Caco-2 (cell line): Measurements from ENCODE around the gene DNAJB7. TPM values are rescaled to one million over a fixed set of nuclear protein-coding genes. Genes with fewer than 3 reads are reported as not detected.

Experiments
- BruUV-seq: library from RNA; stranded (reverse); fragments of 400-500 nt; replicated peaks from 2 replicates; lab custom pipeline; 2021; lab: Mats Ljungman, UMichigan
- CTCF ChIA-PET: fragments of 300-600 bp; sonication (Branson Sonifier 250); formaldehyde crosslinking; loops from one replicate; lab custom pipeline; 2022; ENCODE audit warnings: antibody characterized with exemption; lab: Charles Lee
- POLR2A ChIA-PET: fragments of 300-600 bp; sonication (Branson Sonifier 250); formaldehyde crosslinking; loops from one replicate; lab custom pipeline; 2022; ENCODE audit warnings: antibody characterized with exemption; lab: Charles Lee
- DNase-seq, 2 experiments: peaks; one replicate each; pipeline versions ENCODE4 v3.0.0 to v3.0.0-alpha.2; 2020 to 2022
- H3K27me3 ChIP-seq: replicated peaks from 2 replicates; pipeline ENCODE4 v1.6.0; 2011; ENCODE audit warnings: low read length; ENCODE audit not compliant: control insufficient read depth, insufficient read depth
- H3K36me3 ChIP-seq: 2 replicates; pipeline ENCODE4 v1.5.1; 2011; ENCODE audit warnings: low read length; ENCODE audit not compliant: control insufficient read depth, insufficient read depth
- H3K4me1 ChIP-seq: fragments of 250-450 bp; sonication (Bioruptor Pico); 2 replicates; pipeline ENCODE4 v1.5.1; 2020; ENCODE audit warnings: mild to moderate bottlenecking
- H3K4me3 ChIP-seq: 2 replicates; pipeline ENCODE4 v1.5.1; 2011; ENCODE audit warnings: low read depth, mild to moderate bottlenecking, control low read depth, low read length
- H3K9me3 ChIP-seq: fragments of 250-450 bp; sonication (Bioruptor Pico); 2 replicates; pipeline ENCODE4 v1.5.1; 2020; ENCODE audit warnings: mild to moderate bottlenecking, moderate library complexity
- H3K27ac Mint-ChIP-seq: one replicate; pipeline ENCODE4 v1.8.0; 2022; ENCODE audit warnings: mixed read lengths; ENCODE audit not compliant: unreplicated experiment
- H3K27me3 Mint-ChIP-seq: one replicate; pipeline ENCODE4 v1.8.0; 2022; ENCODE audit warnings: mixed read lengths; ENCODE audit not compliant: insufficient read depth, unreplicated experiment
- H3K36me3 Mint-ChIP-seq: one replicate; pipeline ENCODE4 v1.8.0; 2022; ENCODE audit warnings: mild to moderate bottlenecking, mixed read lengths; ENCODE audit not compliant: insufficient read depth, unreplicated experiment
- H3K4me1 Mint-ChIP-seq: one replicate; pipeline ENCODE4 v1.8.0; 2022; ENCODE audit warnings: low read depth, mixed read lengths; ENCODE audit not compliant: unreplicated experiment
- H3K4me3 Mint-ChIP-seq: one replicate; pipeline ENCODE4 v1.8.0; 2022; ENCODE audit warnings: mild to moderate bottlenecking, moderate library complexity, mixed read lengths; ENCODE audit not compliant: unreplicated experiment
- H3K9me3 Mint-ChIP-seq: one replicate; pipeline ENCODE4 v1.8.0; 2022; ENCODE audit warnings: mixed read lengths; ENCODE audit not compliant: unreplicated experiment
- CTCF ChIP-seq, 2 experiments: fragments of 200-600 bp in 1 of 2; IDR thresholded peaks; 1 replicate in 1 of 2; 2 replicates in 1 of 2; pipeline versions ENCODE4 v1.5.1 to v1.8.0; 2011 to 2022; ENCODE audit warnings: antibody characterized with exemption in 1 of 2, control low read depth in 1 of 2, inconsistent platforms in 1 of 2, low read depth in 1 of 2, low read length in 1 of 2, mild to moderate bottlenecking in 1 of 2, moderate library complexity in 1 of 2; ENCODE audit not compliant: insufficient read depth in 1 of 2, severe bottlenecking in 1 of 2, unreplicated experiment in 1 of 2
- intact Hi-C: fragments of 100-400 bp; cut with micrococcal nuclease; formaldehyde crosslinking; loops from one replicate; pipeline ENCODE4 v1.10.0; 2022; ENCODE audit not compliant: unreplicated experiment
- total RNA-seq: library from RNA; stranded (reverse); gene quantifications from 2 replicates; pipeline ENCODE4 v1.2.3, GENCODE V29; 2022

The DNAJB7 gene
- total RNA-seq, 1 experiment from 2014 or later: not detected

- H3K4me1 ChIP-seq: no peaks in the 10 kb centered on the region
- no peak overlapping the region for H3K4me3 Mint-ChIP-seq
- ChIA-PET CTCF (no interaction called here), POLR2A (no interaction called here)
- intact Hi-C loops: no loop called here
- TF ChIP-seq CTCF (IDR thresholded peaks at IDR 0.05; ENCODE audit: insufficient read depth in 1 of 2, low read depth in 1 of 2, low read length in 1 of 2, severe bottlenecking in 1 of 2, unreplicated experiment in 1 of 2): no peak
- peaks cover 90% of the 10 kb centered on the region for H3K36me3 Mint-ChIP-seq
- no peaks in the 10 kb centered on the region for H3K9me3 Mint-ChIP-seq
- DNase-seq: no peak
- H3K36me3 ChIP-seq: no peaks in the 10 kb centered on the region; the same call in 1 of the 2 replicates
- H3K4me3 ChIP-seq: no peak overlapping the region
- no peak overlapping the region for H3K27ac Mint-ChIP-seq
- no peaks in the 10 kb centered on the region for H3K27me3 Mint-ChIP-seq
- H3K4me1 Mint-ChIP-seq: peaks cover 6% of the 10 kb centered on the region
- H3K27me3 ChIP-seq: no peaks in the 10 kb centered on the region
- no peaks in the 10 kb centered on the region for H3K9me3 ChIP-seq
- no TSS peak for BruUV-seq
Measured at GRCh38 chr22:40844951-40845350, 17.0 kb downstream of the DNAJB7 start.

- H3K36me3 Mint-ChIP-seq: peaks cover 92% of the 10 kb centered on the region
Measured at GRCh38 chr22:40838486-40838885, 23.4 kb downstream of the DNAJB7 start.

GRCh38 chr22:40834619-40835018, 27.3 kb downstream of the DNAJB7 start:
- intact Hi-C loops: no loop called here
- BruUV-seq: no TSS peak
- H3K4me1 Mint-ChIP-seq: peaks cover 13% of the 10 kb centered on the region
- CTCF ChIA-PET: no interaction called here
- no peak for TF ChIP-seq CTCF (IDR thresholded peaks at IDR 0.05; ENCODE audit: insufficient read depth in 1 of 2, low read depth in 1 of 2, low read length in 1 of 2, severe bottlenecking in 1 of 2, unreplicated experiment in 1 of 2)
- no peak overlapping the region for H3K4me3 ChIP-seq
- no peaks in the 10 kb centered on the region for H3K9me3 Mint-ChIP-seq
- H3K4me1 ChIP-seq: 0 out of 2 replicates have a peak, but pooled peaks cover 3% of the 10 kb centered on the region
- H3K27ac Mint-ChIP-seq: no peak overlapping the region
- no peak for DNase-seq
- H3K27me3 ChIP-seq: no peaks in the 10 kb centered on the region
- no peaks in the 10 kb centered on the region for H3K9me3 ChIP-seq
- no peaks in the 10 kb centered on the region for H3K36me3 ChIP-seq
- POLR2A ChIA-PET: no interaction called here
- H3K4me3 Mint-ChIP-seq: no peak overlapping the region
- H3K36me3 Mint-ChIP-seq: peaks cover 90% of the 10 kb centered on the region
- H3K27me3 Mint-ChIP-seq: no peaks in the 10 kb centered on the region

More at GRCh38 chr22:40838486-40838885, 23.4 kb downstream of the DNAJB7 start:
- Mint-ChIP-seq H3K4me3 (no peak overlapping the region), H3K27me3 (no peaks in the 10 kb centered on the region), H3K27ac (no peak overlapping the region), H3K9me3 (no peaks in the 10 kb centered on the region), H3K4me1 (peaks cover 4% of the 10 kb centered on the region)
- BruUV-seq: no TSS peak
- H3K4me3 ChIP-seq: no peak overlapping the region
- H3K36me3 ChIP-seq: no peaks in the 10 kb centered on the region
- H3K27me3 ChIP-seq: no peaks in the 10 kb centered on the region
- POLR2A ChIA-PET: interaction anchor here (1.2 kb wide), 1 partner anchor 19 kb away, joined by 5 read pairs; the partner anchor contains the start of gene SLC25A17
- no peaks in the 10 kb centered on the region for H3K4me1 ChIP-seq
- no peak for TF ChIP-seq CTCF (IDR thresholded peaks at IDR 0.05; ENCODE audit: insufficient read depth in 1 of 2, low read depth in 1 of 2, low read length in 1 of 2, severe bottlenecking in 1 of 2, unreplicated experiment in 1 of 2)
- intact Hi-C loops: no loop called here
- CTCF ChIA-PET: no interaction called here
- H3K9me3 ChIP-seq: no peaks in the 10 kb centered on the region
- no peak for DNase-seq
